CD8-positive, alpha-beta memory T cell (primary cell): ENCODE data around the gene CPA4. TPM values are rescaled to one million over a fixed set of nuclear protein-coding genes. Genes with fewer than 3 reads are reported as not detected.
A peak's percentile ranks its signal among the peaks of the same experiment; 100 is the strongest.

Experiments
- CTCF ChIA-PET: fragments of 350-600 bp; sonication (Branson Sonifier 250); formaldehyde crosslinking; loops from one replicate; lab custom pipeline; 2021; ENCODE audit warnings: antibody characterized with exemption; lab: Charles Lee
- POLR2A ChIA-PET: fragments of 350-600 bp; sonication (Branson Sonifier 250); formaldehyde crosslinking; loops from one replicate; lab custom pipeline; 2021; ENCODE audit warnings: antibody characterized with exemption; lab: Charles Lee
- DNase-seq, 5 donors: peaks; one replicate each; pipeline versions ENCODE4 v3.0.0 to v3.0.0-alpha.2; 2020 to 2022; ENCODE audit warnings: mixed read lengths in 1 of 5
- H3K27ac ChIP-seq: one replicate; pipeline ENCODE4 v1.7.0; 2013; ENCODE audit warnings: low read depth, mild to moderate bottlenecking, low read length, moderate library complexity
- H3K27me3 ChIP-seq: 2 replicates; pipeline ENCODE4 v1.7.0; 2013; ENCODE audit warnings: low read length, mild to moderate bottlenecking; ENCODE audit not compliant: insufficient read depth, poor library complexity, severe bottlenecking
- H3K36me3 ChIP-seq: 2 replicates; pipeline ENCODE4 v1.7.0; 2013; ENCODE audit warnings: mild to moderate bottlenecking, low read length, moderate library complexity; ENCODE audit not compliant: insufficient read depth
- H3K4me1 ChIP-seq: 2 replicates; pipeline ENCODE4 v1.7.0; 2013; ENCODE audit warnings: mild to moderate bottlenecking, low read length, moderate library complexity; ENCODE audit not compliant: insufficient read depth
- H3K4me3 ChIP-seq: 2 replicates; pipeline ENCODE4 v1.7.0; 2013; ENCODE audit warnings: mild to moderate bottlenecking, low read length
- H3K9me3 ChIP-seq: 2 replicates; pipeline ENCODE4 v1.7.0; 2013; ENCODE audit warnings: mild to moderate bottlenecking, low read length
- H3K27ac Mint-ChIP-seq, 8 donors: one replicate each; pipeline ENCODE4 v1.8.0; 2020 to 2021; ENCODE audit warnings: mixed read lengths in 8 of 8, mild to moderate bottlenecking in 6 of 8, inconsistent platforms in 3 of 8, moderate library complexity in 3 of 8
- H3K27me3 Mint-ChIP-seq, 2 donors: one replicate each; pipeline ENCODE4 v1.8.0; 2020 to 2021; ENCODE audit warnings: mixed read lengths in 2 of 2, mild to moderate bottlenecking in 1 of 2, moderate library complexity in 1 of 2
- H3K36me3 Mint-ChIP-seq, 3 donors: one replicate each; pipeline ENCODE4 v1.8.0; 2020 to 2021; ENCODE audit warnings: mixed read lengths in 3 of 3, inconsistent platforms in 1 of 3, mild to moderate bottlenecking in 1 of 3
- H3K4me1 Mint-ChIP-seq, 3 donors: one replicate each; pipeline ENCODE4 v1.8.0; 2020 to 2021; ENCODE audit warnings: mixed read lengths in 3 of 3, inconsistent platforms in 1 of 3, mild to moderate bottlenecking in 1 of 3
- H3K4me3 Mint-ChIP-seq, 7 donors: one replicate each; pipeline ENCODE4 v1.8.0; 2020 to 2021; ENCODE audit warnings: mixed read lengths in 7 of 7, mild to moderate bottlenecking in 6 of 7, moderate library complexity in 4 of 7, inconsistent platforms in 2 of 7
- H3K9me3 Mint-ChIP-seq, 5 donors: one replicate each; pipeline ENCODE4 v1.8.0; 2020 to 2022; ENCODE audit warnings: mixed read lengths in 5 of 5, mild to moderate bottlenecking in 3 of 5, moderate library complexity in 2 of 5, inconsistent platforms in 1 of 5
- polyA plus RNA-seq: library from polyadenylated mRNA; unstranded; fragments of 300-500 nt; fragmentation: Illumina TruSeq; gene quantifications from one replicate; pipeline ENCODE4 v1.2.3, GENCODE V29; 2021
- total RNA-seq, 2 experiments: library from RNA; stranded (reverse); gene quantifications; one replicate each; pipeline ENCODE4 v1.2.3, GENCODE V29; 2021

The CPA4 gene
- total and polyA plus RNA-seq, 3 experiments from 2014 or later, result not detected

DNA sequence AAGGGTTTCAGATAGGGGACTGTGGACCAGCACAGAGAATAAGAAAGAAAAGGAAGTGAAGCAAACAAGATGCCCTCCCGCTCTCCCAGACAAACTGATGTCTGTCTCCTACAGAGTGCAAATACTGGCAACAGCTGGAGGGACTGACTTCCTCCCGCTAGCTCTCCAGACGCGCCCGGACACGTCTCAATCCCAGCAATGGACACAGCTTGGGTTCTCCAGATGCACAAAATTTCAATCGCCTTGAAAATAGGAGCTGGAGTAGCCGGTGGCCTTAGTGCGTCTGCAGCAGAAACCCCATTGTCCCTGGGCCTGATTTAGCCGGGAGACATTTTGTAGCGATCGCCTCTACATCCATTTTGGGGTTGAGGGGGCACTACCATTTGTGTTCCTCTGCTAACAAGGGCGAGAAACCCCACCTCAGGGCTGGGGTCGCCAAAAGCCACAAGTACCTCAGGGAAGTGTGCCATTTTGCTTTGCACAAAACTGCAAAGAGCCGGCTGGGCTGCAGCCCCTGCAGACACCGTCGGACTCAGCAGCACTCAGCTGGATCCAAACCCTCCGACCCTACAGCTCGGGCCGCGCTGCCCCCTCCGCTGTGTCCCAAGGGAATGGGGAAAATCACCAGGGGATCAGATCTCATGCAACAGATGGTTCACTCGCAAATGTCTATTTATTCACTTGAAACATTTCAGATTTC lies 20.4 kb upstream of the CPA4 start:
- no peaks in the 10 kb centered on the region for H3K9me3 ChIP-seq
- peaks cover 12 to 57% of the 10 kb centered on the region in 2 donors for H3K27me3 Mint-ChIP-seq
- ChIA-PET POLR2A (no interaction called here), CTCF (no interaction called here)
- H3K4me3 ChIP-seq, result no peak overlapping the region
- DNase-seq, result no peak
- H3K9me3 Mint-ChIP-seq, result no peaks in the 10 kb centered on the region
- H3K27ac Mint-ChIP-seq, result no peak overlapping the region
- H3K27me3 ChIP-seq, result no peaks in the 10 kb centered on the region
- H3K36me3 Mint-ChIP-seq, result no peaks in the 10 kb centered on the region
- no peak overlapping the region for H3K27ac ChIP-seq
- H3K36me3 ChIP-seq, result no peaks in the 10 kb centered on the region
- peaks cover 0 to 8% (median 4%) of the 10 kb centered on the region in 3 donors for H3K4me1 Mint-ChIP-seq
- no peak overlapping the region for H3K4me3 Mint-ChIP-seq
- H3K4me1 ChIP-seq, result no peaks in the 10 kb centered on the region

DNA sequence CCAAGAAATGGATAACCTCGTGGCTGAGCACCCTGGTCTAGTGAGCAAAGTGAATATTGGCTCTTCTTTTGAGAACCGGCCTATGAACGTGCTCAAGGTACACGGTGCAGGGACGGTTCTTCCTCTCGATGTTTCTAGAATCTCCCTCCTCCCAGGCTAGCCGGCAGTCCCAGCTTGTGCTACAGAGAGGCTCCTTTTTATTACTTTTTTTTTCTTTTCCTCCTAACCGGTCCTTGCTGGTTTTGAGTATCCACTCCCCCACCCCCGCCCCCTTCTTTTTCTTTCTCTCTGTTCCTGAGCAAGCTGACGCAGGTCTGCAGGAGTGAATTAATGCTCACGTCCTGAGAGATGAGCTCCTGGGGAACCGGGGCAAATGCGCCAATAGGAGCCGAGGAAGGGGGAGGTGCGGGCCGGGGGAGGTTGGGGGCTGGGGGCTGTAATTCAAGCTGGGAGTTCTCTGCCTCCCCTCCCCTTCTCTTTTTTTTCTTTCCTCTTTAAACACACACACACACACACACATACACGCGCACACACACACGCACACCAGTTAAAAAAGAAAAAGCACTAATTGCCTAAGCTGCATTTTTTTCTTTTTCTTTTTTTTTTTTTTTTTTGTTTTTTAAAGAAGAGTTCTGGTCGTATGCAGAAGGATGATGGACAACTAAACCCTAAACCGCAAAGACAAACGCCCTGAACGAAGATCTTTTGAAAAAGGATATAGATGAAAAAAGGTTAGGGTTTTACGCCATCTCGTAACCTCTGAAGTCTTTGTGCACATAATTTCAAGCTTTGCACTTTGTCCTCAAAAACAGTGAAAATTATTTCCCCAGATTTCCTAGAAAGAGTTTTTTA lies 19.7 kb upstream of the CPA4 start:
- Mint-ChIP-seq H3K4me3 (peak overlapping the region in 1 of 7 donors; percentile 10), H3K36me3 (no peaks in the 10 kb centered on the region), H3K4me1 (peaks cover 0 to 8% (median 4%) of the 10 kb centered on the region in 3 donors), H3K27me3 (peaks cover 12 to 60% of the 10 kb centered on the region in 2 donors), H3K9me3 (no peaks in the 10 kb centered on the region), H3K27ac (no peak overlapping the region)
- H3K4me3 ChIP-seq, result no peak overlapping the region
- H3K27me3 ChIP-seq, result no peaks in the 10 kb centered on the region
- no peaks in the 10 kb centered on the region for H3K36me3 ChIP-seq
- H3K9me3 ChIP-seq, result no peaks in the 10 kb centered on the region
- no peak overlapping the region for H3K27ac ChIP-seq
- peak in 1 of 5 donors; percentile 34 for DNase-seq
- CTCF ChIA-PET, result no interaction called here
- POLR2A ChIA-PET, result no interaction called here
- no peaks in the 10 kb centered on the region for H3K4me1 ChIP-seq

DNA sequence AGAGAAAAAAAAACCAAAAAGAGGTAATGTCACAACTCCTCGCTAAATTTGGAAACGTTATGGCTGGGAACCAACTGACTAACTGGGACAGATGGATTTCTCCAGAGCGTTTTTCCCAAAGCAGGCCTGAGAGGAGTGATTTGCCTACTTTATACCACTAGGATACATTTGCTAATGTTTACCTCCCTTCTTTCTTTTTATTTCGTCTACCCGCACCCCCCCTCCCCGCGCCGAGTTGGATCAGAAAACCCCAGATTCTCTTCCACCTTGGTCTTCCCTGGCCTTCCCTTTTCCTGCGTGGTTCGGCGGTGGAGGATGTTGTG lies 19.1 kb upstream of the CPA4 start:
- Mint-ChIP-seq H3K9me3 (no peaks in the 10 kb centered on the region), H3K27ac (no peak overlapping the region), H3K4me3 (peak overlapping the region in 2 of 7 donors; percentile 13 to 32), H3K36me3 (no peaks in the 10 kb centered on the region), H3K27me3 (peaks cover 12 to 55% of the 10 kb centered on the region in 2 donors), H3K4me1 (peaks cover 0 to 8% (median 4%) of the 10 kb centered on the region in 3 donors)
- Histone ChIP-seq H3K27me3 (no peaks in the 10 kb centered on the region), H3K4me3 (no peak overlapping the region), H3K27ac (no peak overlapping the region), H3K36me3 (no peaks in the 10 kb centered on the region), H3K9me3 (no peaks in the 10 kb centered on the region), H3K4me1 (no peaks in the 10 kb centered on the region)
- POLR2A ChIA-PET, result no interaction called here
- DNase-seq, result no peak
- CTCF ChIA-PET, result no interaction called here

DNA sequence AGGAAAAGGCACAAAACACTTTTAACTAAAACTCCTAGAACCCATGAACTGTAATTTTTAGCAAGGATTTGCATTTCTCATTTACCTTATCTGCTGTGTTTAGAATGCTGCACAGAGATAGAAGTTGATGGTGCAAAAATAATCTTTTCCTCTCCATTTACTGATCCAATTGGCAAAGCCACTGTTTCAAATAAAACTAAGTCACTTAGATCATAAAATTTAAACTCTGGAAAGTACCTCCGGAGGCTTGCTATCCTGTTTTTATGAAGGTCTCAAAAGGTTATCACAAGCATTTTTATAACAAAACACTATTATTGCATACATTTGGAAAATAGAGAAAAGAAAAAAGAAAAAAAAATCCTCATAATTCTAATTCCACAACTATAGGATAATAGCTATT lies 18.7 kb upstream of the CPA4 start:
- Mint-ChIP-seq H3K36me3 (no peaks in the 10 kb centered on the region), H3K4me3 (peak overlapping the region in 2 of 7 donors; percentile 13 to 32), H3K9me3 (no peaks in the 10 kb centered on the region), H3K4me1 (peaks cover 0 to 8% (median 4%) of the 10 kb centered on the region in 3 donors), H3K27ac (no peak overlapping the region), H3K27me3 (peaks cover 13 to 54% of the 10 kb centered on the region in 2 donors)
- DNase-seq, result no peak
- Histone ChIP-seq H3K27me3 (no peaks in the 10 kb centered on the region), H3K4me3 (no peak overlapping the region), H3K4me1 (no peaks in the 10 kb centered on the region), H3K36me3 (no peaks in the 10 kb centered on the region), H3K27ac (no peak overlapping the region), H3K9me3 (no peaks in the 10 kb centered on the region)
- ChIA-PET CTCF (no interaction called here), POLR2A (no interaction called here)

DNA sequence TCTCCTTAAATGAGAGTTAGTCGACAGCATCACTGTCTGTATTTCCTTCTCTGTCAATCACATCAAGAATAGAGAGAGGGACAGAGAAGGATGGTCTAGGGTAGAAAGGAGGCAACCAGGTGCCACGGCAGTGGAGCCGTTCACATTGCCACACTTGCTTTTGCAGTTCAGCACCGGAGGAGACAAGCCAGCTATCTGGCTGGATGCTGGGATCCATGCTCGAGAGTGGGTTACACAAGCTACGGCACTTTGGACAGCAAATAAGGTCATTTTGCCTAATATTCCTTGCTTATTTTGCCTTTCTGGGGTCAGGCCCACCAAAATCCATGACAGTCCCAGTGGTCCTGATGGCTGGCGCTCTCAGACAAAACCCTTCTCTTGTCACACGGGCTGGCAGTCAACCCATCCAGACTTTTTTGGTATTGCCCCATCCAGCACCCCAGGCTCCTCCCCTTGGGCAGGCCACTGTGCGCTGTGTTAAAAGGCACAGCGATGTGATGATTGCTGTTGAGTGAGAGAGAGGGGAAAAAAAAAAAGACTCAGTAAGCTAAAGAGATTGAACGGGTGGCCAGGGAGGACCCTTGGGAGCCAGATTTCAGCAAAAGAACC lies 17.9 kb upstream of the CPA4 start:
- Mint-ChIP-seq H3K9me3 (no peaks in the 10 kb centered on the region), H3K27ac (no peak overlapping the region), H3K27me3 (peaks cover 13 to 48% of the 10 kb centered on the region in 2 donors), H3K36me3 (no peaks in the 10 kb centered on the region), H3K4me3 (no peak overlapping the region), H3K4me1 (peaks cover 0 to 8% (median 4%) of the 10 kb centered on the region in 3 donors)
- ChIA-PET CTCF (no interaction called here), POLR2A (no interaction called here)
- Histone ChIP-seq H3K27me3 (no peaks in the 10 kb centered on the region), H3K4me1 (no peaks in the 10 kb centered on the region), H3K36me3 (no peaks in the 10 kb centered on the region), H3K4me3 (no peak overlapping the region), H3K27ac (no peak overlapping the region), H3K9me3 (no peaks in the 10 kb centered on the region)
- no peak for DNase-seq

DNA sequence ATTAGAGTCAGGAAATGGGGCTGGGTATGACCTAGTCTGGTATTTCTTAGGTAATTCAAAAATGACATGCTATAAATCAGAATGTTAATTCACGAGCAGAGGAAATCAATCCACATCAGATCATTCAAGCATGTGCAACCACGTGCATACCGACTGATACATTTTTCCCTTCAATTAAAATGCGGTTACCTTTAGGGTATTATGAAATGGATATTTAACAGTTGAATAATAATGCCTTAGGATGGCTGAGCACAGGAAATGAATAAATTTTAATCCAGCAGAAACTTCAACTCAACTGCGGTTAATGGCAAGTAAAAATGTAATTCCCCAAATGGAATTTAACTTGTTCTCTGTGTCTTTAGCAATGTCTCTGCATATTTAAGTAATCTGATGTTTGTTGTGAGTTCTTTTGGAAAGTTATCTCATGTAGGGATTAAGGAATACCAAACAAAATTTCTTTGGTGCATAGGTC lies 17.1 kb upstream of the CPA4 start:
- H3K27ac Mint-ChIP-seq, result no peak overlapping the region
- no peaks in the 10 kb centered on the region for H3K36me3 Mint-ChIP-seq
- Histone ChIP-seq H3K27ac (no peak overlapping the region), H3K9me3 (no peaks in the 10 kb centered on the region), H3K36me3 (no peaks in the 10 kb centered on the region), H3K4me1 (no peaks in the 10 kb centered on the region), H3K4me3 (no peak overlapping the region), H3K27me3 (no peaks in the 10 kb centered on the region)
- DNase-seq, result no peak
- peaks cover 11 to 48% of the 10 kb centered on the region in 2 donors for H3K27me3 Mint-ChIP-seq
- ChIA-PET POLR2A (no interaction called here), CTCF (no interaction called here)
- no peaks in the 10 kb centered on the region for H3K9me3 Mint-ChIP-seq
- no peak overlapping the region for H3K4me3 Mint-ChIP-seq
- H3K4me1 Mint-ChIP-seq, result peaks cover 0 to 8% (median 4%) of the 10 kb centered on the region in 3 donors

DNA sequence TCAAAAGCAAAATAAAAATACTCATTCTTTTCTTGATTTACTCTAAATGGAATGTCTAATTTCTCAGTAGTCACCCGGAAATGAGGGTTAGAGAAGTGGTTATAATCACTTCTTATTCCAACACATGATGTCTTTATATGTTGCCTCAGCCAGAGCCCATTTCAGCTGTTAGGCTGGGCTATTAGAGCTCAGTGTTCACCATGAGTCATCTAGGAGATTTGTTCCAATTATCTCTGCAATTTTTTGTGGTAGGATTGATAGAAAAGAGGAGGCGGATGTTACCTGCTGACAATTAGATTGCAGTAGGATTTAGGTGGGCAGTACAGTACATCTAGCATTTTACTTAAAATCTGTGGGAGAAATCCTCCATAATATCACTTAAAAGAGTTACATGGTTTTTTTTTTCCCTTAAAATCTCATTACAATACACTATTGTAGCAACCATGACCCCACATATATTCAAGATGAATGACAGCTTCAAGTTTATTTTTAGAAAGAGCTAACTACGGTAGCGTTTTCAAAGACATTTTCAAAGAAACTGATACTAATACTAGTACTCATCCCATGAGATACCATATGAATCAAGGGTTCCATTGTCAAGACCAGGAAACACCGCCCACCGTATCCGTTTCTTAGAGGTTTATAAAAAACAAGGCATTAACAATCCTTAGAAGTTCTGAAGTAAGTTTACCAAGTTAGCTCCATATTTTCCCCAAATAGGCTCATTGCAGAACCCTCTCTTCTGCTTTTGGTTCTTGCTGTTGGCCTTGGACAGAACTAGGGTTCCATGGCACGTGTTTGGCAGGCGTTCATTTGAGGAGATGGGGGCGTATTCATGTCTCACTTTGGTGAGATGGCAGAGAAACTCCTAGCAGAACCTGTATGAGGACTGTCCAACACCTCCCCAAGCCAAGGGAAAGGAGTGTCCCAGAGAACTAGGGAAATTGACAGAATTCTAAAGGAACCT lies 15.9 kb upstream of the CPA4 start:
- Mint-ChIP-seq H3K36me3 (no peaks in the 10 kb centered on the region), H3K4me3 (no peak overlapping the region), H3K27ac (peak overlapping the region in 1 of 8 donors; percentile 18), H3K27me3 (peaks cover 8 to 46% of the 10 kb centered on the region in 2 donors), H3K9me3 (no peaks in the 10 kb centered on the region), H3K4me1 (peaks cover 0 to 8% (median 4%) of the 10 kb centered on the region in 3 donors)
- POLR2A ChIA-PET, result no interaction called here
- H3K9me3 ChIP-seq, result no peaks in the 10 kb centered on the region
- H3K27ac ChIP-seq, result no peak overlapping the region
- no peaks in the 10 kb centered on the region for H3K4me1 ChIP-seq
- no peaks in the 10 kb centered on the region for H3K36me3 ChIP-seq
- H3K4me3 ChIP-seq, result no peak overlapping the region
- no peak for DNase-seq
- CTCF ChIA-PET, result no interaction called here
- H3K27me3 ChIP-seq, result no peaks in the 10 kb centered on the region
